VCaP (cell line): ENCODE data around the gene HTR4.

ENCODE experiments used
- H3K27ac ChIP-seq: fragments of 450-650 bp; 2 replicates; pipeline ENCODE4 v1.5.1; 2017
- CTCF ChIP-seq: fragments of 450-650 bp; conservative IDR thresholded peaks from 2 replicates; pipeline ENCODE4 v1.5.1; 2017; ENCODE audit warnings: mild to moderate bottlenecking, moderate library complexity

HTR4 gene

GRCh38 chr5:148574167-148574566 is 80.2 kb downstream of the HTR4 start:
- H3K27ac ChIP-seq, result no peak overlapping the region
- TF ChIP-seq CTCF, result no peak

DNA sequence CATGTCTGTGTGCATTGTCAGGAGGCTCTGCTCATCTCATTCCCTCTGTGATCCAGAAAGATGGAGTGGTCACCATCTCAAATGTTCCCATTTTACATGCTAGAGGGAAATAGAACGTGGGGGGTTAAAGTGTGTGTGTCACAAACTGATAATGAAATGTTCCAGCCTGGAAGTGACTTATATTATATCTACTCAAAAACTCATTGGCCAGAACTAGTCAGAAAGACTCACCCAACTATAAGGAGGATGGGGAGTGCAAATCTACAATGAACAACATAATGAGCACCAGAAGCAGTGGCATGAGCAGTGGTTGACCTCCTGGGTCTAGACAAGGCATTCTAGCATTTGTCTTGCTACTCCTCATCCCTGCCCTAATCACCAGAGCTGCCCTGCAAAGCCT is 81.0 kb downstream of the HTR4 start:
- no peak for TF ChIP-seq CTCF
- H3K27ac ChIP-seq, result no peak overlapping the region

DNA sequence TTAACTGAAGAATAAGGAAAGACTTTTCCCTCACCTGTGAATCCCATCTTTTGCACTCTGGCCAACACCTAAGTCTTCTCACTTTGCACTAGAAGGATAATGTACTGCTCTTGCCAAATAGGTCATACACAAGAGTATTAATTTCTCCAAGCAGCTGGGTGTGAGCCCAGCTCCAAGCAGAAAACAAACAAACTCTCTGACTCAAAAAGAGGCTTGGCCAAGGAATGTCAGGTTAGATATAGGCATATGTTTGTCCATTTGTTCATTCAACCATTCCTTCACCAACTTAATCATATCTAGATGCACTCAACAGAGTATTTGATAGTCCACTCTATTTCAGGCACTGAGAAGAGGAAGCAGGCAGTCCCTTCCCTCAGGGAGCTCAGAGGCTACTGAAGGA is 84.4 kb downstream of the HTR4 start:
- H3K27ac ChIP-seq, result no peak overlapping the region
- TF ChIP-seq CTCF, result no peak

GRCh38 chr5:148565148-148565547 is 89.2 kb downstream of the HTR4 start:
- no peak overlapping the region for H3K27ac ChIP-seq
- no peak for TF ChIP-seq CTCF

- no peak for TF ChIP-seq CTCF
- no peak overlapping the region for H3K27ac ChIP-seq
These were observed 91.3 kb downstream of the HTR4 start for GRCh38 chr5:148563021-148563420.

- H3K27ac ChIP-seq, result no peak overlapping the region
- TF ChIP-seq CTCF, result no peak
These were observed 92.5 kb downstream of the HTR4 start for GRCh38 chr5:148561801-148562311.

- no peak for TF ChIP-seq CTCF
These were observed 94.9 kb downstream of the HTR4 start for GRCh38 chr5:148559461-148559860.

DNA sequence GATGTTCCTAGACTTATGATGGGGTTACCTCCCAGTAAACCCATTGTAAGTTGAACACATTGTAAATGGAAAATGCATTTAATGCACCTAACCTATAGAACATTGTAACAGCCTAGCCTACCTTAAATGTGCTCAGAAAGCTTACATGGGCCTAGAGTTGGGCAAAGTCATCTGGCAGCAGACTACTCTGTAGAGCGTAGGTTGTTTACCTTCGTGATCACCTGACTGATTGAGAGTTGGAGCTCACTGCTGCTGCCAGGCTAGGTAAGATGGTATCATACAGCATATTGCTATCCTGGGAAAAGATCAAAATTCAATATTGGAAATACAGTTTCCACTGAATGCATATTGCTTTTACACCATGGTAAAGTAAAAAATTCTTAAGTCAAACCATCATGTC is 95.4 kb downstream of the HTR4 start:
- no peak for TF ChIP-seq CTCF
- H3K27ac ChIP-seq, result peak overlapping the region; percentile 31

More at GRCh38 chr5:148559461-148559860, 94.9 kb downstream of the HTR4 start:
- H3K27ac ChIP-seq, result peak overlapping the region; percentile 31; the same call in 1 of the 2 replicates
